Peyer's patch (tissue), 4 donors: ENCODE measurements around the gene GCGR.

Source experiments
- POLR2A ChIP-seq, 2 donors: fragments of 450-650 bp; IDR thresholded peaks; one replicate each; pipeline ENCODE4 v1.5.1; 2017; ENCODE audit warnings: antibody characterized with exemption in 2 of 2, mild to moderate bottlenecking in 2 of 2, moderate library complexity in 2 of 2
- TF ChIP-seq, protein P1 (sequence below), 6 experiments: fragments of 450-650 bp in 4 of 6; fragments of 200-600 bp in 2 of 6; sonication (generic) in 1 of 6; IDR thresholded peaks; one replicate each; pipeline ENCODE4 v1.5.1; 2017 to 2019; ENCODE audit warnings: antibody characterized with exemption in 6 of 6, mild to moderate bottlenecking in 3 of 6, moderate library complexity in 1 of 6

DNA sequence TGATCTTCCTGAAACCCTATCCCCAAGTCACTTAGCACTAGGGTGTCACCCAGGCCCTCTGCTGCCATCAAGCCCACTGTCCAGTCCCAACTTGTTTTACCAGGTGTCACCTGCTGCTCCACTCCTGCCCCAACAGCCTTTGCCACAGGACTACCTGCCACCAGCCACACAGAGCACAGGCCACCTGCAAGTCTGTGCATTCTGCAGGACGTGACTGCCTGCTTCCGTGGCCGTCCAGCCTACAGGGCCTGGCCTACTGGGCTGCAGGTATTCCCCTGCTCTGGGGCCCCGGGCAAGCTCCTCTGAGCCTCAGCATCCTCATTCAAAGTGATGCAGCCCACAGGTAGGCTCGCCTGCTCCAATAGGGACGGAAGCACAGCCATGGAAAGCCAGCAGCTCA, 25.9 kb downstream of the GCGR start:
- TF ChIP-seq, protein P1, sequence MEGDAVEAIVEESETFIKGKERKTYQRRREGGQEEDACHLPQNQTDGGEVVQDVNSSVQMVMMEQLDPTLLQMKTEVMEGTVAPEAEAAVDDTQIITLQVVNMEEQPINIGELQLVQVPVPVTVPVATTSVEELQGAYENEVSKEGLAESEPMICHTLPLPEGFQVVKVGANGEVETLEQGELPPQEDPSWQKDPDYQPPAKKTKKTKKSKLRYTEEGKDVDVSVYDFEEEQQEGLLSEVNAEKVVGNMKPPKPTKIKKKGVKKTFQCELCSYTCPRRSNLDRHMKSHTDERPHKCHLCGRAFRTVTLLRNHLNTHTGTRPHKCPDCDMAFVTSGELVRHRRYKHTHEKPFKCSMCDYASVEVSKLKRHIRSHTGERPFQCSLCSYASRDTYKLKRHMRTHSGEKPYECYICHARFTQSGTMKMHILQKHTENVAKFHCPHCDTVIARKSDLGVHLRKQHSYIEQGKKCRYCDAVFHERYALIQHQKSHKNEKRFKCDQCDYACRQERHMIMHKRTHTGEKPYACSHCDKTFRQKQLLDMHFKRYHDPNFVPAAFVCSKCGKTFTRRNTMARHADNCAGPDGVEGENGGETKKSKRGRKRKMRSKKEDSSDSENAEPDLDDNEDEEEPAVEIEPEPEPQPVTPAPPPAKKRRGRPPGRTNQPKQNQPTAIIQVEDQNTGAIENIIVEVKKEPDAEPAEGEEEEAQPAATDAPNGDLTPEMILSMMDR (IDR thresholded peaks at IDR 0.05), result no peak
- no peak for TF ChIP-seq POLR2A (IDR thresholded peaks at IDR 0.05)
